Dermis blood vessel endothelial cell (primary cell): Measurements from ENCODE around the gene SLC9A3. TPM values are rescaled to one million over a fixed set of nuclear protein-coding genes. Genes with fewer than 3 reads are reported as not detected.

Experiments used
- DNase-seq: peaks from one replicate; pipeline ENCODE4 v3.0.0; 2010
- total RNA-seq: library from RNA; depleted of rRNA; stranded (reverse); fragments of >200 nt; gene quantifications from 2 replicates; pipeline ENCODE4 v1.2.3, GENCODE V29; 2014

Gene SLC9A3
- total RNA-seq, 1 donor from 2014 or later: 1.5 TPM

DNA sequence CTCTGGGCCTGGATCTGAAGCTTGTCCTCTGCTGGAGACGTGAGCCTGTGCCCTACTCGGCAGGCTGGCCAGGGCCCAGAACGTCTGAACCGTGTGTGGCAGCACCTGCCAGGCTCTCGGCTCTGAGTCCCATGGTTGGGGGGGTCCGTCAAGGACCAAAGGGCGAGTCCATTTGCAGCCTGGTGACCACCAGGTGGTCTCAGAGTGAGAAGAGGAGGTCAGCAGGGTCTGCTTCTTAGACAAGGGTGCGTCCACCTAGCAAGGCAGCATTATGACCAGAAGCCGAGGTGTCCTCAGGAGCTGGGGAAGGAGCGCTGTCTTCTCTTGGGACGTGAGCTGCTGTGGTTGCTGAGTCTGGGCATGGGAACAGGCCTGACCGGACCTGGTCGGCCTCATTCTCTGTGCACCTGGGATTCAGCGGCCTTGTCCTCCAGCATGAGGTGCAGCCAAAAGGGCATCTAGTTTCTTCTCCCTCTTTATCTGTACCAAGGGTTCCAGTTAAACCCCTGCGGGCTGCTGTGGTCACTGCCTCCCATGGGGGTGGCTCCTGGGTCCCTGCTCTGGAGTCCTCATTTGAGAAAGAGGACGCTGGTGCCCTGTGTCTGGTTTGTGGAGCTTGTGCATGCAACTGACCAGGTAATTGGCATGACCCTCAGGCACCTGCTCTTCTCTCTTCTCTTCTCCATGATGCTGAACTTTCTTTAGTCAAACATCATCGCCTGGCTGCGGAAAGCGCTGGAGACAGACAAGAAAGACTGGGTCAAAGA, 66.9 kb downstream of the SLC9A3 start:
- DNase-seq: no peak

DNA sequence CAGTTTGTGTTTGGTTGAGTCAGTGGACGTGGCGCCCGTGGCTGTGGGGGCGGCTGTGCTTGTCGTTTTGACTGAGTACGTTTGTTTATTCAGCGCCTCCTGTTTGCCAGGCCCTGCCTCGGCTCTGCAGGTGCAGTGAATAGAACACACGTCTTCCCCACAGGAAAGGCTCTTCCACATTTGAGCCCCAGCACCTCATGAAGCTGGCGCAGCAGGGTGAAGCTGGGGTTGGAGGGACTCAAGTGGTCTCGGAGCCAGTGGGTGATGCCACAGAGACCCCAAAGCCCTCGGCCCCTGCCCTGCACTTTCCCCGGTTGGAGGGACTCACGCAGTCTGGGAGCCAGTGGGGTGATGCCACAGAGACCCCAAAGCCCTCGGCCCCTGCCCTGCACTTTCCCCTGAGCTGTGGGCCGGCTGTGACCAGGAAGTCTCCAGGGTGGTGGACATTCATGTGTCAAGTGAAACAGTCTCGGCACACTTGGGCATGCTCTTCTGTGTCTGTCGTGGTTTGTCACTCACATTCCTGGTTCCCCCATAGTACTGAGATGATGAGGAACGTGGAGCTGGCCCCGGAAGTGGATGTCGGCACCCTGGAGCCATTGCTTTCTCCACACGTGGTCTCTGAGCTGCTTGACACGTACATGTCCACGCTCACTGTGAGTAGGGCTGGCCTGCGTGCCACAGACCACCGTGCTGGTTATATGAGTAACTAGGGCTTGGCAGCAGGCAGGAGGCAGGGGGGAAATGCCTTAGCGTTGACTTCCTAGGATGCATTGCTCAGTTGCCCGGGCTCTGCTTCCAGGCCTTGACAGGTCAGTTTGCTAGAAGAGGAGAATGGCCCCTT, 67.7 kb downstream of the SLC9A3 start:
- peak; percentile 78 for DNase-seq

DNA sequence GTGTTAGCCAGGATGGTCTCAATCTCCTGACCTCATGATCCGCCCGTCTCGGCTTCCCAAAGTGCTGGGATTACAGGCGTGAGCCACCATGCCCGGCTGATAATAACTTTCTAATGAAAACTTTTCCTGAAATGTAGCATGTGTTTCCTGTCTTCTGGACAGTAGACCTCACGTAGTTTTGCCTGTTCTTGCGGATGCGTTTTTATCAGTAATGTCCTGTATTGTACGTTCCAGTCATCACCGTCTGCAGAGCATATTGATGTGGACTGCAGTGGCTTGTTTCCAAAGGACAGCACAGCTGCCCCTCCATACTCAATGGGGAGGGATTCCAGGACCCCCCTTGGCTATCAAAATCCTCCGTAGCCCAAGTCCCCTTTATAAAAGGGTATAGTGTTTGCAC, 68.4 kb downstream of the SLC9A3 start:
- peak; percentile 25 for DNase-seq

DNA sequence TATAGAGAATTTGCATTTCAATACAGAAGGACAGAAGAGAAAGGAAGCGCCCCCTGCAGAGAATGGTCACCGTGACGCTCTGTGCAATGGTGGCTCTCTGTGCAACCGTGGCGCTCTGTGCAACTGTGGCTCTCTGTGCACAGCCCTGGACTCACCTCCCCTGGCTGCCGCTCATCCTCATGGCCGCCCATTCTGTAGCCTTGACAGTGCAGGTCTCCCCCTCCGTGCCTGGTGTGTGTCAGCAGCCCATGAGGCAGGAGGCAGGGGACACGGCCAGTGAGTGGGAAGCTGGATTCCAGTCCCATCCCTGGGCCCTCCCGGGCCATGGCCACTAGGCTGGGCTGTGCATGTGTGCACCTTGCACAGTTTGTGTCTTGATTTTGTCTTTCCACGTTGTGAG, 69.3 kb downstream of the SLC9A3 start:
- DNase-seq: no peak

DNA sequence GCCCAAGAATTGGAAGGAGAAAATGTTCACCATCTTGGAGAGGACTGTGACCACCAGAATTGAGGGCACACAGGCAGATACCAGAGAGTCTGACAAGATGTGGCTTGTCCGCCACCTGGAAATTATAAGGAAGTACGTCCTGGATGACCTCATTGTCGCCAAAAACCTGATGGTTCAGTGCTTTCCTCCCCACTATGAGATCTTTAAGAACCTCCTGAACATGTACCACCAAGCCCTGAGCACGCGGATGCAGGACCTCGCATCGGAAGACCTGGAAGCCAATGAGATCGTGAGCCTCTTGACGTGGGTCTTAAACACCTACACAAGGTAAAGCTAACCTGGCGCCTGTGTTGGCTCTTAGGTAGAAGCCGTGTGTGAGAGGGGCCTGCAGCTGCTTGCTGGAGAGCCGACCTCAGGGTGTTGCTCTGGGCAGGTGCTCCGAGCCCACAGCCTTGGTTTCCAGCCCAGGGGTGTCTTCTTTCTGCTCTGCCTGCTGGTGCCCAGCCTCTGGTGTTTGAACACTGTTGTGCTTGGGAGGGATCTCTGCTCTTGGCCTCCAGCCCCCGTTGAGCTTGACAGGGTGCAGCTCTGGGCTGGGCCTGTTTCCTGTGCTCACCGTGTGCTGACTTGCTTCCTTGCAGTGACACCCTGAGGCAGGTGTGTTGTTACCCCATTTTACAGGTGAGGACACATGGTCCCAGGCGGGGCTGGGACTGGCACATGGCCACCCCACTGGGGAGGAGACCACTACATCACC, 70.3 kb downstream of the SLC9A3 start:
- no peak for DNase-seq

DNA sequence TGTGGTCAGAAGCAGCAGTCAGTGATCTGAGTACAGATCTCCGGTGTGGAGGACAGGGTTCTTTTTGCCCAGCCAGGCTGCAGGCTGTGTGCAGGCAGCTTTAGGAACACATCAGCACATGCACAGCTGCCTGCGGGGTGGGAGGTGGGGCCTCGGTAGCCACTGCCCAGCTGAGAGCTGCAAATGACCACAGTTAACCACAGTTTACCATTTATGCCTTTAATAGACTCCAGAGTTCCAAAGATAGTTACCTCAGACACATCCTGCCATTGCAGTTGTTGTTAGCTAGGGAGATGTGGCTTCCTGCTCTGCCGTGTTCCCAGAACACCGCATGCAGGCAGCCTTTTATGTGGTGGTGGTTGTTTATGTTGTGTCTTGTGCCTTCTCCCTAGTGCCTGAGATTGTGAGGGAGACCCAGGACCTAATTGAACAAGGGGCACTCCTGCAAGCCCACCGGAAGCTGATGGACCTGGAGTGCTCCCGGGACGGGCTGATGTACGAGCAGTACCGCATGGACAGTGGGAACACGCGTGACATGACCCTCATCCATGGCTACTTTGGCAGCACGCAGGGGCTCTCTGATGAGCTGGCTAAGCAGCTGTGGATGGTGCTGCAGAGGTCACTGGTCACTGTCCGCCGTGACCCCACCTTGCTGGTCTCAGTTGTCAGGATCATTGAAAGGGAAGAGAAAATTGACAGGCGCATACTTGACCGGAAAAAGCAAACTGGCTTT, 71.1 kb downstream of the SLC9A3 start:
- no peak for DNase-seq

DNA sequence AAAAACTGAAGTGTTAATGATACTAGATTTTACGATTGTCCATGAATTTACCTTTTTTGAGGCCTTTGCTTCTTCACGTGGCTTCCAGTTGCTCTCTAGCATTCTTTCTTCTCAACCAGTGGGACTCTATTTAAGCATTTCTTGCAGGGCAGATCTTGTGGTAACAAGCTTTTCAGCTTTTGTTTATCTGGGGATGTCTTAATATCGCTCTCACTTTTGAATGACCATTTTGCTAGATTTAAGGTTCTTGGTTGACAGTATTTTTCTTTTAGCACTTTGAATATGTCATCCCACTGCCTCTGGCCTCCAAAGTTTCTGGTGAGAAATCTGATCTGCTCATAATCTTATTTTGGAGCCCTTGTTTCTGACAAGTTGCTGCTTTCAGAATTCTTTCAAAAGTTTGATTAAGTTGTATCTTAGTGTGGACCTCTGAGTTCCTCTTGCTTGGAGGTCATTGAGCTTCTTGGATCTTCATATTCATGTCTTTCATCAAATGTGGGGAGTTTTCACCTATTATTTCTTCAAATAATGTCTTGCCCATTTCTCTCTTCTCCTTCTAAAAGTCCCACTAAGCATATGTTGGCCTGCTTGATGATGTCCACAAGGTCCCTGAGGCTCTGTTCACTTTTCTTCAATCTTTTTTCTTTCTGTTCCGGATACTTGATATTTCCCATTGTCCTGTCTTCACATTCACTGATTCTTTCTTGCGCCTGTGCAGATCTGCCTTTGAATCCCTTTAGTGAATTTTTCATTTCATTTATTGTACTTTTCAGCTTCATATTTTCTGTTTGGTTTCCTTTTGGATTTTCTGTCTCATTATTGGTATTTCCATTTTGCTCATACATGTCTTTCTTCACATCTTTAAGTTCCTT, 72.4 kb downstream of the SLC9A3 start:
- no peak for DNase-seq

DNA sequence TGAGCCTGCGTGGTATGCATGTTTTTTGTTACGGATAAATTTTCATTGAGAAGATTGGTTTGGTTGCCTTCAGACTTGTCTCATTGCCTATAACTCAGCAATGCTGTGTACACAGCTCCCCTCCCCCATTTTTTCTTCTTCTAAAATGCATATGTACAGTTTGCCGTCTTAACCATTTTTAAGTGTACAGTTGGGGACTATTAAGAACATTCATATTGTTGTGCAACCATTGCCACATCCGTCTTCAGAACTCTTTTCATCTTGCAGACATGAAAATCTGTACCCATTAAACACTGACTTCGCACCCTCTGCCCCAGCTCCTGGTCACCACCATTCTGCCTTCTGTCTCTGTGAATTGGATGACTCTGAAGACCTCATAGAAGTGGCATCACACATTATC, 75.1 kb downstream of the SLC9A3 start:
- DNase-seq: no peak

DNA sequence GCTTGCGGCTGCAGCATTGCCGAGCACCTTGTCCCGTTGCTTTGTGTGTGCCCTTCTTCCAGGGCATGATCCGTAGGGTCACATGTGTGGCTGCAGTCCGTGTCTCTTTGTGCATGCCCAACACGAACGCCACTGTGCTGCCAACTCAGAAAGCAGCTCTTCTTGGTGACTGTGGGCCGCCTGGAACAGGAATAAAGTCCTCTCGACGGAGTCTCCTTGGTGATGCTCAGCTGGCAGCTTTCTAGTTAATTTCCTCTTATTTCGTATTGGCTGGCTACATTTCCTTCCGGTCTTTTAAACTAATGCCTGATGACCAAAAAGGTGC, 75.5 kb downstream of the SLC9A3 start:
- DNase-seq: peak; percentile 36

DNA sequence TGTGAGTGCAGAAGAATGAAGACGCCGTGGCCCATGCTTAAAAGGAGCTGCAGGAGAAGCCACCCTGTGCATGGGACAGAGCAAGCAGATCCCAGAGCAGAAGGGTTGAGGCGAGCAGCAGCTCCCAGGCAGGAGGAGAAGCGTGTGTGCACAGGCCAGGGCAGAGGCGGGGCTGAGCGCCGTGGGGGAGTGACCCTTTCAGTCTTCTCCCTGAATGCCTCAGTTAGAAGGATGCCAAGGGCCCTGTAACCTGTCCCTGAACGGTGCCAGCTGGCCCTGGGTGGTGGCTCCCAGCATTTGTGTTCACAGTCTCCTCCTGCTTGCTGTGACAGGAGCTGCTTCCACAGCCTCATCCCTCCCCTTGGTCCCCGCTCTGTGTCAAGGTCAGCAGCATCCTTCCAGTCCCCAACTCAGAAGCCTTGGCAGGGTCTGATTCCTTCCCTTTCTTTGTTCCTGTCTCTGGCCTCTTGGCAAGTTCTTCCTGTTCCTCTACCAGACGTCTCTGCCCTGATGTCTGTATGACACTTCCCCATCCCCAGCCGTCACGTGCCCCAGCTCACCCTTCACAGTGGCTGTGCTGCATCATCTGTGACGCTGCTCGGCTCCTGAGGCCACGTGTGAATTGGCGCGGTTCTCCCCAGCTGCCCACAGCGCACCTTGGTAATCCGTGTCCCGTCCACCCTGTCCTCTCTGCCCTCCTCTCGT, 76.0 kb downstream of the SLC9A3 start:
- no peak for DNase-seq

DNA sequence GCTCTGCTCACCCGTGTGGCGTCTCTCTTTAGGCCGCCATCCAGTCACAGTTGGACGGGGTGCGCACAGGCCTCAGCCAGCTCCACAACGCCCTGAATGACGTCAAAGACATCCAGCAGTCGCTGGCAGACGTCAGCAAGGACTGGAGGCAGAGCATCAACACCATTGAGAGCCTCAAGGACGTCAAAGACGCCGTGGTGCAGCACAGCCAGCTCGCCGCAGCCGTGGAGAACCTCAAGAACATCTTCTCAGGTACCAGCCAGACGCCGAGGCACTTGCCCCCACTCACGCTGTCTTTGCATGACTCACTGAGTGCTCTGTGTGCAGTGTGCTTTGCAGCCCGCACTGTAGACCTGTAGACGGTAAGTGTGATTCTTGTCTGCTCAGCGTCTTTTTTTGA, 76.7 kb downstream of the SLC9A3 start:
- no peak for DNase-seq

DNA sequence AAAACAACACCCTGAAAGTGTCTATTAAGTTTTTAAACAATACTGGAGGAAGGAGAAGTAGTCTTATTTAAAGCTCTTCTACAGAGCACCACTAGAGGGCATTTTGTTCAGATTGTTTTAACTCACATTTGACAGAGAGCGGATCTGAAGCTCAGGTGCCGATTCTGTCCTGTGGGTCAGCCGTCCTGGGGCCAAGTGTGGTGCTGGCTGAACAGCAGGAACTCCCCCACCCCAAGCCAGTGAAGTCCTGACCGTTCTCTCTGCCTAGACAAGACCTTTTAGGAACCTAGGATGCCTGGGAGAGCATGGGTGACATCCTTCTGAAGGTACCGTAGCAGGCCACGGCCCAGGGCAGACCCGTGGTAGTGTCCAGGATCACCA, 77.4 kb downstream of the SLC9A3 start:
- DNase-seq: peak; percentile 70

DNA sequence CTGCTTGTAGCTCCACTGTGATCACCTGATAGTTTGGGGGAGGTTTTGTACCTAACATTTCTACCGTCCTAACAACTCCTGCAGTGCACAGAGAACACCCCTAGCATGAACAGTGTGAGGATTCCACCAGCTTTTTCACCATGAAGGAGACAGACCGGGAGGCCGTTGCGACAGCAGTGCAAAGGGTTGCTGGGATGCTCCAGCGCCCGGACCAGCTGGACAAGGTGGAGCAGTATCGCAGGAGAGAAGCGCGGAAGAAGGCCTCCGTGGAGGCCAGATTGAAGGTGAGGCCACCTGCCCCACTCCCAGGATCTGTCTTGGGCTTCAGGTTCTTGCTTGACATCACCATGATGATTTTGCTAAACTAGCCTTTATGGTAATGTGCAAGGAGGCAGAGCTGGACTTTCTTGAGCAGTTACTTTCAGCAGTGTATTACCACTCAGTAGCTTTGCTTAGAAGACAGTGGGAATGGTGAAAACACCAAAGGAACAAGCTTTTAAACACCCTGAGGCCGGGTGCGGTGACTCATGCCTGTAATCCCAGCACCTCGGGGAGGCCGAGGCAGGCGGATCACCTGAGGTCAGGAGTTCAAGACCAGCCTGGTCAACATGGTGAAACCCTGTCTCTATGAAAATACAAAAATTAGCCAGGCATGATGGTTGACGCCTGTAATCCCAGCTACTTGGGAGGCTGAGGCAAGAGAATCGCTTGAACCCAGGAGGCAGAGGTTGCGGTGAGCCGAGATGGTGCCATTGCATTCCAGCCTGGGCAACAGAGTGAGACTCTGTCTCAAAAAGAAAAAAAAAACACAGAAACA, 78.0 kb downstream of the SLC9A3 start:
- no peak for DNase-seq

DNA sequence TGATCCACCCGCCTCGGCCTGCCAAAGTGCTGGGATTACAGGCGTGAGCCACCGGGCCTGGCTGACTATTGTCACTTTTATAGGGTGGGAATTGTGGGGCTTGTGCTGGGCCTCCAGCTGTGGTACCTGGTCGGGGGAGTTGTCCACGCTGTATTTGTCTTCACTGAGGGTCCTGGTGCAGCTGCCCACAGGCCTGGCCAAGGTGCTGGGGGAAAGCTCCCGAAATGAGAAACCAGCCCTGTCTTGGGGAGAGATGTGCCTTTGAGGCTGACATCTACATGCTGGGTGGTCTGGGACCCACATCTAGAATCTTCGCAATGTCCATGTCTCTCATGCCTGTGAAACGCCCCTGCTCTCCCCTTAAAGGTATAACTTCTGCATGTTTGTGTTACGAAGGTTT, 78.7 kb downstream of the SLC9A3 start:
- no peak for DNase-seq

DNA sequence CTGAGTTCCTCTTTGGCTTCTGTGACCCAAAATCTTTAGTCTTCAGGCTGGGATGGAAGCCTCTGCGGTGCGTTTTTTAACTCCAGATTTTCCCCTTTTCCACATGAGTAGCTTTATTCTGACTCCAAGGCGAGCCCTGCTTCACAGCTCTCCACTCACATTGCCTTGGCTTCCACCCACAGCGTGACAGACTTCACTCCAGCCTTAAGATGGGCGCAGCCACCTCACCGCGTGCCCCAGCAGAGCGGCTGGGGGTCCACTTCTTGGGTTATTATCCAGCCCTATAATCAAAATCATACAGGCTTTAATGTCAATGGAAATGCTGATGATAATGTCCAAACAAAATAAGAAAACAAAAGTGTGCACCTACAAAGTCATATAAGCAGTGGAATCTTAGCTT, 80.0 kb downstream of the SLC9A3 start:
- DNase-seq: no peak

DNA sequence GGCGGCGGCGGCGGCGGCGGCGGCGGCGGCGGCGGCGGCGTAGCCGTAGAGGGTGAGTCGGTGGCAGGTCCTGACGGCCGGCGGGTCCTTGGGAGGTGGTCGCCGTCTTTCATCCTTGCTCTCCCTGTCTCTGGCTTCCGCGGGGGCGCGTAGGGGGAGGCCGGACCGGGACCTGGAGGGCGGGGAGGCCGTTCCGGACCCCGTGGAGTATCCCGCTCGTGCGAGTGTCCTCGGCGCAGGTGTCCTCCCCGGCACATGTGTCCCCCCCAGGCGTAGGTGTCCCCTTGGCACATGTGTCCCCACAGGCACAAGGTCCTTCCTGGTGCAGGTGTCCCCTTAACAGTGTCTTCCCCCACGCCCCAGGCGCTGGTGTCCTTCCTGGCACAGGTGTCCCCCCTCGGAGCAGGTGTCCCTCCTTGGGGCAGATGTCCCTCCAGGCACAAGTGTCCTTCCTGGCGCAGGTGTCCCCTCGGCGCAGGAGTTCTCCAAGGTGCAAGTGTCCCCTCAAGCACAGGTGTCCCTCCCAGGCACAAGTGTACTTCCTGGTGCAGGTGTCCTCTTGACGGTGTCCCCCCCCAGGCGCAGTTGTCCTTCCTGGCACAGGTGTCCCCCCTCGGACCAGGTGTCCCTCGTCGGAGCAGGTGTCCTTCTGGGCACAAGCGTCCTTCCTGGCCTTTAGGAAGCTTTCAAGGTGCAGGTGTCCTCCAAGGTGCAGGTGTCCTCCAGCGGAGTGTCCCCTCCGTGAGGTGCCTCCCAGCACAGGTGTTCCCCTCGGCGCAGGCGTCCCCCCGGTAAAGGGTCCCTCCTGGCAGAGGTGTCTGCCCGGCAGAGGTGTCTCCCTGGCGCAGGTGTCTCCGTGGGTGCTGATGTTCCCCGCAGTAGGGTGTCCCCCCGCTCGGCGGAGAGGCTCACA, 80.8 kb downstream of the SLC9A3 start:
- no peak for DNase-seq

DNA sequence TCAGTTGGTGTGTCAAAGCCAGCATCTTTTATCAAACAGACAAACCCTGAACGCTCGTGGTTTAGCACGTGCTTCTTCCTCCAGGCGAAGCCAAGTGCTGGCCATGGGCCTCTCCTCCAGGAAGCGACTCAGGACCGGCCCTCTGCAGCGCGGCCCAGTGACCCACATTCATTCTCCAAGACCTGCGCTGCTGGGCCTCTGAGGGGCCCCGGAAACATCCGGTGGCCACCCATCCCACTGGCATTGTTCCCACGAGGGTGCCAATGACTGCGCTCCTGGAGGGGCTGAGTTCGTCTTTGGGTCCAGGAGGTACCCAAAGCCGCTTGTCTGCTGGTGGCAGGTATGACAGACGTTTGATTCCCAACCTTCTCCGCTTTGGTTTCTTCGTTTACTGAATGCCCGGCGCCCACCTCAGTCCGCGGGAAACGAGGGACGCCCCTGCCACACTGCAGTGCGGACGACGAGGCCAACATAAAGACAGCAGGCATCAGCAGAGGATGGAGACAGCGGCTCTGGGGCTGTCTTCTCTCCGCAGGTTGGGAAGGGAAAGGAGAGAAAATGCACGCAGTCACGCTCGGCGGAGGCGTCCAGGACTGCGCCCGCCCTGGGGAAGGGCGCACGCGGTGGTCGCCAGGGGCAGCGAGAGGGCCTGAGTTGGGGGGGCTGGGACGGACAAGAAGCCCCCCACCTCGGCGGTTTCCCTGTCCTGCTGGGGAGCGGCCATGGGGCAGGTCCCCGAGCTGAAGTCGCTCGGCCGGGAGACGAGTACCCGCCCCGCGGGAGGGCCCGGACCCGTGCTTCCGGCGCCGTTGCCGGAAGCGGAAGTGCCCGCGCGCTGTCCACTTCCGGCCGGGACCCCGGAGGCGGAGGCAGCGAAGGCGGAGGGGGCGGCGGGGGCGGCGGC, 81.7 kb downstream of the SLC9A3 start, which contains the start of gene EXOC3:
EXOC3 (plus strand) TSS at position 842 of the 904 bp plus-strand sequence. CDS start 3,030 bp downstream, outside the sequence.
- peak; percentile 68 for DNase-seq

DNA sequence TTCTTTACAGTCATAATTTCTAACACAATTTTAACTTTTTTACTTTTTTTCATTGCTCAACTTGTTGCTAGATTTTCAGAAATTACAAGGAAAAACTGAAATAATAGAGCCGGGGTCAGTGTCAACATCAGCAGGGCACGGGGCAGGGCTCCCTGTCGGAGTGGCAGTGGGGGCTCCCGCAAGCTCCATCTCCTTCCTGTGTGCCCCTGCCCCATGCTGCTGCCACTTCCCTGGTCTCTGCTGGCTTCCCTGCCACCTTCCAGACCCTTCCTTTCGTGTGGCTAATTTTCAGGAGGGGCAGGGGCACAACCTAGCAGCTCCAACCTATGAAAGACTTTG, 82.3 kb downstream of the SLC9A3 start:
- DNase-seq: no peak
